ENCODE measurements around the gene TRERF1.

The TRERF1 gene

DNA sequence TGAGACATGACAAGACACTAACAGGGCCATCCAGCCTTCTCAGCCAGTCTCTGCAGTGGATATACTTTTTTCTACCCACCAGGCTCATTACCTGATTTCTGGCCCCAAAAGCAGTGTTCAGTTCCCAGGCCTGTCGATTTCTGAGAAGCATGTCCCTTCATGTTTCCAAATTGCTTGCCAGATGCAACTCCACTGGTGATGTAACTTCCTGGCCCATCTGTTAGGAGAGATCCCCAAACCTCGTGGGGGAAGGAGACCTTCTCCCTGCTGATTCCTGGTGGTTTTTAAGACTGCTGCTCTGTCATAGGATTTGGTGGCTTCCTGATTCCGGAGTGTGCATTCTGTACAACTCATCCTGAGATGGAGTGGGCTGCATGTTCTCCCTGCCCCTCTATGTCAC is 202.4 kb downstream of the TRERF1 start:
- DNase-seq (ENCODE audit: low read depth): no peak

DNA sequence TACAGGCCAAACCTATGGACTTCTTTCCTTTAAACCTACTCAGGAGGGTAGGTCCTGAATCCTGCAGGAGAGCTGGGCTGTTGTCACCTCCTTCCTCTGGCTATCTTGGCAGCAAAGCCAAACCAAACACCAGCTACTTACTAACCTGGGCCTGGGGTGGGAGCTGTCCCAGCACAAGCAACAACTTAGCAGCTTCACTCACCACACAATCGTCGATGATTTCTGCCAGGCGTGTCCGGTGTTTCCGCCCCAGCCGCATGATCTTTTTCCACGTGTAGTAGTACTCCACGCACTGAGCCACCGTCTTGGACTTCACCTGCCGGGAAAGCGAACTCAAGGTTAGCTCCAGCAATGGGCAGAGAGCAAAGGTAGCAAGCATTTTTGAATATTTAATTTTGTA is 208.7 kb downstream of the TRERF1 start:
- no peak for DNase-seq (ENCODE audit: low read depth)

DNA sequence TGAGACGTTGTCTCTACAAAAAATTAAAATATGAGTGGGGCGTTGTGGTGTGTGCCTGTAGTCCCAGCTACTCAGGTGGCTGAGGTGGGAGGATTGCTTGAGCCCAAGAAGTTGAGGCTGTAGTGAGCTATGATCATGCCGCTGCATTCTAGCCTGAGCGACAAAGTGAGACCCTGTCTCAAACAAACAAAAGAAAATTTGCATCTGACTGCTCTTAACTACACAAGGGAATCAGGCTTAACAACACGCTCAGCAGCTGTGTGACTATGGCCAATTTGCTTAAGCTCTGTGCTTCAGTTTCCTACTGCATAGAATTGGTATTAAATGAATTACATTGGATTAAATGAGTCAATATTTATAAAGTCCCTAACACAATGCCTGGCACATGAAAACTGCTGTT is 209.8 kb downstream of the TRERF1 start:
- DNase-seq (ENCODE audit: low read depth): no peak

DNA sequence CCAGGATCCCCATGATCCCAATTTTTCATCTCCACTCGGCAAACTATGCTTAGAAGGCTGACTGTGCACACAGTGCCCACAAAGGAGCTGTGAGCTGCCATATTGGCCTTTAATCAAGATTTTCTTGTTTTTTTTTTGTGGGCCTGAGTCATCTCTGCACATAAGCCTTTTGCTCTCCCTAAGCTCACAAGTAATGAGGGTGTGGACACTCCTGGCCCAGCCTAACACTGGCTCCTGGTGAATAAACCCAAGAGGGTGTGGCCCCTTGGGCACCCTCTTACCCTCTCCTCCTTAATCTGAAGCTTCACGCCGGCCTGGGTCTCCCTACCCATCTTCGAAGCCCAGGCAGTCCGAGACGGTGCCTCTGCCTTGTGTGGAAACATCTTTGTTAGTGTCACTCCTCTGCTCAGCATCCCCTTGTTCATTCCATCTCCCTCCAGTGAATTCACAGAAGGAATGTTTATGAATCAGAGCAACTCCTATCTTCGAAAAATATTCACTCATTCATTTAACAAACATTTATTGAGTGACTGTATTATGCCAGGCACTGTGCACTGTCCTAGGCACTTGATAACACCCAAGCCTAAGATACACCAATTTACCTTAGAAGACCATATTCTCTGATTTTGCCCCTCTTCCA is 211.9 kb downstream of the TRERF1 start:
- no peak for DNase-seq (ENCODE audit: low read depth)

DNA sequence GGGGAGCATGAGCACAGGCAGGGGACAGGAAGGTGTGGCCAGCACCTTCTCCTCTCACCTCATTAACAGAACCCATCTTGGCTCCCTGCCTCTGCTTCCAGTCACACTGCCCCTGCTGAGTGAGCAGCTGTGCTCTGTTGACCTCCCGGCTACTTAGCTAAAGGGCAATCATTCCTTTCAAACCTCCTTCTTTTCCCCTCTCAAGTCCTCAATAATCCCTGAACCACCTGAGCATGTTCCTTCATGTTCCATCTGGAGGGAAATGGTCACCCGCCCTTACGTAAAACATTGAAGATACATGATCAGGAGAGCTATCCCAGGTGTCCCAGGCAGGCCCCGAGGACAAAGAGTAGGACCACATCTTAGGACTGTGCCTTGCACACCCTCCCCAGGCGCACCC is 212.4 kb downstream of the TRERF1 start:
- no peak for DNase-seq (ENCODE audit: low read depth)

DNA sequence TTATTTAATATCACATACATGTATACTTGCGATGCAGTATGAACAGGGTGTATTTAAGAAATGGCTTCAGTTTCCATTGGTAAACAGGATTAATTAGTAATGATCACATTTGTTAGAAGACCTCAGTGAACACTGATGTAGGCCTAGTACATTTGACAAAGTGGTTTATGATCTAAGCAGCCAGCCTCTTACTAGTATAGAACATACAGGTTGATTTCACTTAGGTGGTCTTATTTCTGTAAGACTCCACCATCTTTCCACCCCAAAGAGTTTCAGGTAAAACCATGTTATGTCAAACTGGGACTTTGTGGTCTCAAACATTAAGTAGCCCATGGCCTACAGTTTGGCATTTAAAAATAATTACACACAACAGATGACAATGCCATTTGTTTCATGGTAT is 213.9 kb downstream of the TRERF1 start:
- DNase-seq (ENCODE audit: low read depth): no peak

DNA sequence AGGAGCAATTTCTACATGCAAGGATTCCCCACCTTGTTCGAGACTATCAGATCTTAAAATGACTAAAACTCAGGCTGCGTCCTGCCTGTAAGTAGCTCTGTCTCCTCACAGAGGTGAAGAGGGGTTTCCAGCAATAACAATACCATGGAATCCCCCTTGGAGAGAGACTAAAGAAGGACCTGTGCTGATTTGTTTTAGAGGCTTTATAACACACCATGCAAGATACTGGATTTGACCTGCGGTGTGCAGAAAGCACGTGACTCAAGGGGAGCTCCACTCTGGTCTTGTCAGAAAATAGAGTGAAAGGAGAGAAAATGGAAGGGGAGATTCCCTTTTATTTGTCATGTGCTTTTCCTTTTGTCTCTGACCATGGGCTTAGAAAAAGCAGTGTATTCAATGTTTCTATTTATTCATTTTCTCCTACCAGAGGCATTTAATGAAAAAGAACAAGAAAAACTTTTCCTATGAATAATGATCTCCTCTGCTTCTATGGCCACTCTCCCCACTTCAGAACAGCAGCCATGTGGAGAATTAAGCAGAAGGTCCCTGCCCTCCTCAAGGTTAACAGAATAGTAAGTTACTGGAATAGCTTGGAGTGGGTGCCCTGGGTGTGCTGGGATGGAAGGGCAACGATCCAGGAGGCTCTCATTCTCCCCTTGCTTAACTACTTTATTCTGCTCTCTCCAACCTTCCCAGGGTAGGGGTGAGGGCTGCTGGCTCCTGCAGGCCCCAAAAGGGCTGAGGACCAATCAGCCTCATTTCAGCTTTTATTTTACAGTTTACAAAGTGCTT is 214.8 kb downstream of the TRERF1 start:
- DNase-seq (ENCODE audit: low read depth): no peak

DNA sequence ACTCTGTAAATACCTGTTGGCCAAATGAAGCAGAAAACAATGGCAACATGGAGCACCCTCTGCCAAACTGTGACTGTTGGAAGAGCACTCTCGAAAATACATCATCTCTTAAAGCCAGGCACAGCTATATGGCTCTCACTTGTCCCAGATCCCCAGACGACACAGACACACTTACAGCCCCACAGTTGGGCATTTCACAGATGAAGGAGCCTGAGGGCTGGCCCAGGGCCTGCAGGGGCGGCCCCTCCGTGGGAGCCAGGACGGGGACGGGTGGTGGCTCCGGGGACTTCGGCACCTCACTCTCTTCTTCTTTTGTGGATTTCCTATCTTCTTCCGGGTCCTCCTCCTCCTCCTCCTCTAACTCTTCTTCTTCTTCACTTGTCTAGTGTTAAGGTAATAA is 215.7 kb downstream of the TRERF1 start:
- DNase-seq (ENCODE audit: low read depth): no peak

DNA sequence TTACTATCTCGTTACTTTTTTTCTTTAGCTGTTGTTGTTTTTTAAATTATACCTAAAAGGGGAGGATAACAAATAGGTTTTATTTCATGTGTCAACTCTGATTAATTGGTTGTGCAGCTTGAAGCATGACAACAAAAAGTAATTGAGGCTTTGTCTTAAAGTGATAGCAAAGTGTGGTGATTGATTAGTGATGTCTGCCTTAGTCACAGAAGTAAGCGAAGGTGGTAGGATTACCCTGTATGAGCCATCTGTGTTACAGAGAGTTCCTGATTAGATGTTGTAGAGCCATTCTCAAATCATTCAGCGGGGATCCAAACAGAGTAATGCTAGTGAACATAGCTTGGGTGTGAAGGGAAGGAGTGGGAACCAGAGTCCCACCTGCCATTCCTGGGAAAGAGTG is 219.7 kb downstream of the TRERF1 start:
- DNase-seq (ENCODE audit: low read depth): no peak

DNA sequence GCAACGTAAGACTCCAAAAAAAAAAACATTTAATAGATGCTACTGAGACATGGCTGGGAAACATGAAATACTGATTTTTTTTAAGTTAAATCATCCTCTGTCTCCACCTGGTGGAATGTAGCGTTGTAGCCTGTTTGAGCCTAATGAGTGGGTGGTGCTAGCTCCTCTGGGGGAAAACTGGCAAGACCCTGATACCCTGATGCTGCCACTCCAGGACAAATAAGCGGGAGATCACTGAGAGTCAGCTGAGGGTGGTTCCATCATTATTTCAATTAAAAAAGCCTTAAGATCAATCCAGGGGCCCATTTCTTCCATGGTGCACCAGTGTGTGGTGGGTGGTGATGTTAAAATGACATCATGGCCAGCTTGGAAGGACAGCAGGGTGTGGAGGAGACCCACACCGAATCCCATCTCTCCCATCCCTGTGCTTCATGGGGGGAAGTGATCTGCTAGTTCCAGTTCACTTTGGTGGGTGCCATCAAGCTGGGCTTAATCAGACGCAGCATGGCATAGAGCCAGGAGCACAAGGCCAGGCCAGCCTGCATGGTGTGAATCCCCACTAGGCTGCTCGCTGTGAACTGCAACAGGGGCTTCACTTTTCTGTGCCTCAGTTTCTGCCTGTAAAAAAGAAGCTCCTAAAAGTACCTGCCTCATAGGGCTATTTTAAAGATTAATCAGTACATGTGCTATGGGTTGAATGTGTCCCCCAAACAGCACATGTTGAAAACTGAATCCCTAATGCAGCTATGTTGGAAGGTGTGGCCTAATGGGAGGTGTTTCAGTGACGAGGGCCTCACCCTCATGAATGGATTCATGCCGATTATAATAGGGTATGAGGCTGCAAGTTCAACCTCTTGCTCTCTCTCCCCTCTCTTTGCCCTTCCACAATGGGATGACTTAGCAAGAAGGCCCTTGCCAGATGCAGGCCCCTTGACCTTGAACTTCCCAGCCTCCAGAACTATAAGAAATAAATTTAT is 221.1 kb downstream of the TRERF1 start:
- DNase-seq (ENCODE audit: low read depth): no peak

DNA sequence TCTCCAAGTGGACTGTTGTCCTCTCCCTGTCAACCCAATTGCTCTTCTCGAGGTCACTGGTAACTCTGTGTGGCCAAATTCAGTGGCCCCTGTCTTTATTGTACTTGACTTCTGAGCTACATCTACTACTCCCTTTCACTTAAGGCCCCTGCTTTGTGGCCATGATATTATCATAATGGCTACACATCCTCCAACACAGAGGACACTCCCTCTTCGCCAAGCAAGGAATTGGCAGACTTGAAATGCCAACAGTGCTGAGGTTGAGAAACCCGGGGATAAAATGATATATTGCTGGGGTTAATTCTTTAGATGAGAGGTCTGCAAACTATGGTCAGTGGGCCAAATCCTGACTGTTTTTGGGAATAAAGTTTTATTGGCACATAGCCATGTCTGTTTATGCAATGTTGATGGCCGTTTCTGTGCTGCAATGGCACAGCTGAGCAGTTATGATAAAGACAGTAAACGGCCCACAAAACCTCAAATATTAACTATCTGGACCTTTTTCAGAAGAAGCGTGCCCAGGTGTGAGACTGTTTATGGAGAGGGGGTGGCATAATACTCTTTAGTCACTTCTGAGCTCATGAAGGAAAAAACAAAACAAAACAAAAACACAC is 222.1 kb downstream of the TRERF1 start:
- no peak for DNase-seq (ENCODE audit: low read depth)

DNA sequence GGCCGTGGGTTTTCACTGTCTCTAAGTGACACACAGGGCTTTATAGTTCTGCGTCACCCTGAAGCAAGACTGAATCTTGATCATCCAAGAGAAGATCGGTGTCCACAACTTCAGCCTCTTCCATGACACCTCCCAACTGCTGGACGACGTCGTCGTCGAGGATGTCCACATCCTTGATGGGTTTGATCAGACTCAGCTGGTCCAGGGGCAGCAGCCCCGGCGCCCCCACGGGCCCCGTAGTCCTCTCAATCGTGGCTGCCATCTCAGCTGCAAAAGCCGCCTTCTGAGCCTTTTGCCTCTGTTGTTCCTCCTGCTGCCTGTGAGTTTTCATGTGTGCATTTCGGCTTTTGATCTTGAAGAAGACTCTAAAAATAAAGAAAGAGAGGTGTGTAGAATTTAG is 223.4 kb downstream of the TRERF1 start:
- no peak for DNase-seq (ENCODE audit: low read depth)

DNA sequence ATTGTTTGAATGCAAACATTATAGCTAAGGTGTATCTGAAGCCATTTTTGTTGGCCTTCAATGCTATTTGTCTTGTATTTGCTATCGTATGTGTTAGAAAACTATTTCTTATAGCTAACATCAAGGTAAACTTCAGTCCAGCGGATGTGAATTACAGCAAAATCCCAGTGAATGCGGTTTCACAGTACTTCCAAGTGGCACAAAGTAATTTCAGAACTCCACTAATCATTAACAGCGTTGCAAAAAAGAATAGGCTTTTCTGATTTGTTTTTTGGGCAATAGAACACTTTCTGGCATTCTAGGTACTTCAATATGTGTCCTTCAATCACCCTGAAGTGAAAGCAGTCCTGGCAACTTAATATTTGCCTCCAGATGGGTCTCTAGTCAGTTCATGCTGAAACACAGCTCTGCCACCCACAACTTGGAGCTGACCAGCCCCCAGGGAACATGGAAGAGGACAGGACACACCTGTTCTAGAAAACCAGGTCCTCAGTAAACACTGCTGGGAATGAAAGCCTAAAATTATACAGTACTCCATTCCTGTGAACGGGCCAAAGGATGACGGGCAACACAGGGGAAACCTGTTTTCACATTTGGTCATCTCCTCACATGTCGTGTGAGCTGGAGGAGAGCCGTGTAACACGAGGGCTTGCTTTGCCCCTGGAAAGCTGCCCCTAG is 224.4 kb downstream of the TRERF1 start:
- DNase-seq (ENCODE audit: low read depth): no peak

DNA sequence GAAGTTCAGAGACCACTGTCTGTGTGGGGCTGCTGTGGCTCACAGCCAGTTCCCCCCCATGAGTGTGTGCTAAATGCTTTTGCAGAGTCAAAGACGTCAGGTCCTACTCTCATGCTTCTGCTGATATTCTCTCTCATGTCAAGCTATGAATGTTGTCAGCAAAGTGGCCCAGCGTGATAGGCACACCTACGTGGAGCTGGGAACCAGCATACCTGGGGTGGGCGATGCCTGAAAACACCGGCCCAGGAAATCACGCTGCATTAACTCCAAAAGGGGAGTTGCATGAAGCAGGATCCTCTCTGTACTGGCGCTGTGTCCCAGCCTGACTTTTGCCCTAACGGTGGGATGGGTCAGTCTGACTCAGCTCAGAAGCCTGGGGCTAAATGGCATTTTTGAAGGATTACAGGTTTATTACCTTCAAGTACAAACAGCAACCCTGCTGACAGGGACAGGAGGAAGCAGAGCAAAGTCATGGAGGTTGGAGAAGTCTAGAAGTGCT is 225.0 kb downstream of the TRERF1 start:
- no peak for DNase-seq (ENCODE audit: low read depth)

DNA sequence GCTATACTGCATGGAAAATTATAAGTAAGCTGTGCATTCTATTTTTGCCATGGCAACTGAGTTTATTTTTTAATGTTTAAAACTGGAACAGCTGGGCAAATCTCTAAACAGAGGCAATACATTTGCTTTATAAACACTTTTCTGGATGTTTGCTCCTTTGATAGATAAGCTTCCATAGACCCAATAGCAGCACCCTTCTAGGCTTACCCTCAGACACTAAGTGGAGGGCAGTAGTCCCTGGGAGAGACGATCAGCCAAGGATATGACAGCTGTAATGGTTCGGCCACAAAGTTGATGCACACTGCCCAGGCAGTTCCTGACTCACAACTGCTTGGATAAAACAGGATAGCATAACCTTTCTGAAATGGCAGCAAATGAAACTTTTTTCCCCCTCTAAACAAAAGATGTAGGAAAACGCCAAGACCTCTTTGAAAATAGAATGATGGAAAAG is 225.5 kb downstream of the TRERF1 start:
- DNase-seq (ENCODE audit: low read depth): no peak

DNA sequence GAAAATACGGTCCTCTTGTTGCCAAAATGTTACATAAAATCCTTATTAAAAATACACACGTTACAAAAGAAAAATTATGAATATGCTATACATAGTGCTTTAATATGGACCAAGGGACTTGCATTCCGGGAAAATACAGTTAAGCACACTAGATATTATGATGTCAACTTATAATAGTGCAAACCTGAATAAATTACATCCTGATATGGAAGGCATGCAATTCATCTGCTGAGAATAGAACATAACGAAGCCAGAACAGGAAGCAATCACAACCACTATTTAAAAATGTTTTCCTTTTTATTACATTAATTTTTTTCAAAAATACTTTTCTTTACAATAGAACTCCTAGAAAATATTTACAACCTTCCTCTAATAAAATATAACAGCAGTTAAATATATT is 226.3 kb downstream of the TRERF1 start:
- DNase-seq (ENCODE audit: low read depth): no peak

DNA sequence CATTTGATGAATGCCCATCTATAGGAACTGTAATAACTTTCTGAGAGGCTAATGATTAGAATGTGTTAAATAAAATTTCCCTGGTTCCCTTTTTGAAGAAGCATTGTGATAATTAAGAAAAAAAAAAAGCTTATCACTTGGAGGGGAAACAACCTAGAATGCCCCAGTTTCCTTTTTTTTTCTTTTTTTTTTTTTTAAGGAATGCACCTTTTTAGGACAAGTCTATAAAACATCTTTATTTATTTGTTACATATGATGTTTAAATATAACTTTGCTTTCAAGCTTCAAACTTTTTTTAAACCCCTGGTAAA is 226.7 kb downstream of the TRERF1 start:
- DNase-seq (ENCODE audit: low read depth): no peak

DNA sequence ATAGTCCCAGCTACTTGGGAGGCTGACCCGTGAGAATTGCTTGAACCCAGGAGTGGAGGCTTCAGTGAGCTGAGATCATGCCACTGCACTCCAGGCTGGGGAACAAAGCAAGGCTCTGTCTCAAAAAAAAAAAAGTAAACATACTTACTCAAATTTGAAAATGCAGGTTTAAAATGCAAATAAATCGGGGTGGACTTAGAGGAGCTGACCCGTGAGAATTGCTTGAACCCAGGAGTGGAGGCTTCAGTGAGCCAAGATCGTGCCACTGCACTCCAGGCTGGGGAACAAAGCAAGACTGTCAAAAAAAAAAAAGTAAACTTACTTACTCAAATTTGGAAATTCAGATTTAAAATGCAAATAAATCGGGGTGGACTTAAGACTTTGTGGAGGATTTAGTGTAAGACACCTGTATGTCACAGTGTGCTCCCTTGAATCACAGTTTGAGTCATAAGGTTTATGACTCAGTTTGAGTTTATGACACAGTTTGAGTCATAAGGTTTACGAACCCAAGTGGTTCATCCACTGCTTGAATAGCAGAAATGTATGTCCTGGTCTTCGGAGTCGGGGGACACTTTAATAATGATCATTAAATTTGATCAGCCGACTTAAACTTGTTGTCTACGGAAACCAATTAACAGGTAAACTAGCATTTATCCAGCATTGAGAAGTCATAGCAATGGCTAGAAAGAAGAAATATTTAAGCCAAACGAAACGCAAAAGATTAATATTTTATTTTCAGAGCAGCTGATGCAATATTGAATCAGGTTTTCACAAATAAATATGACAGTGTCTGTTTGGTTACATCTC is 227.3 kb downstream of the TRERF1 start:
- DNase-seq (ENCODE audit: low read depth): no peak

DNA sequence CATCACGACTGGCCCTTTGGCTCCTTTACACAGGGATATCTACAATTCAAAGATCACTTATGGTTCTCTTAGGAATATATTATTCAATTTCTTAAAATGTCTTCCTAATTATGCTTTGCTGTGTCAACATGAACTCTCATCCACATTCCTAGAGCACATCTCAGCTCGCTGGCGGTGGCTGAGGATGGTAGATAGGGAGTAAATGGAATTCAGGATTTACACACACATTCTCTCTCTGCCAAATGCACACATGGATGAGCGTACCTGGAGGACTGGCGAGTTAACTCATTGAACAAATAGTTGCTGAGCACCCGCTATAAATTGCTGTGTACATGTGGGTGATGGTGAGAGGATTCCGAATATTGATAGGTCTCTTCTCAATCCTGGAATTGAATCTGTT is 229.3 kb downstream of the TRERF1 start:
- DNase-seq (ENCODE audit: low read depth): no peak

DNA sequence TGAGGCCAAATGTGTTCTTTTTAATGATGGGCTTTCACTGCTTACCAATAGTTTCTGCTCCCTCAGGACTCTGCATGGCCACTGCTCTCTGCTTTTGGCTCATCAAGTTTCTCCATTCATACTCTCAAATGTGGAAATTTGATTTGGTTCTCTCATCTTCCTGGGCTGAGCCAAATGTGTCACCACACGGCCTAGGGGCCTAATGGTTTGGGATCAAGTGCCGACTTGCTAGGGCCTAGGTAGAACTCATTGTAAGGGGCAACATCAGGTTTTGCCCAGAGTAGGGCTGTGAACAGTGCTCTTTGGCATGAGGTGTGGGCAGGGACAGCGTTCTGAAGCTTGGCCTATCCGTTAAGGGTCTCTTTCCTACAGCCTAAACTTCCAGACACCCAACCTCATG is 230.2 kb downstream of the TRERF1 start:
- DNase-seq (ENCODE audit: low read depth): no peak

DNA sequence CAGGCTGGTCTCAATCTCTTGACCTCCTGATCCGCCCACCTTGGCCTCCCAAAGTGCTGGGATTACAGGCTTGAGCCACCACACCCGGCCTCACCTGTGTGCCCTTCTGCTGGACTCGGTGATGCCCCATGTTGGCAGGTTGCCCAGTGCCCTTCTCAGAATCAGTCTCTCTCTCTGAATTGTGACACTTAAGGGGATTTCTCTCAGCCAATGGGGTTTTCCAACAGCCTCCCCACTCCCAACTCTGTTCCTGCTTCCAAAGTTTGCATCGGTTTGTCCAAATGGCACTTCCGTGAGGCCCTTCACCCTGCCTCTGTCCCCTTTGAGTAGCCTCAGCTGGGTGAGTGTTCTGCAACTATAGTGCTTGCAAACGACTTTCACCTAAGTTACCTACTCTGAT is 230.9 kb downstream of the TRERF1 start:
- no peak for DNase-seq (ENCODE audit: low read depth)

Measured in activated T-cell treated with anti-CD3 and anti-CD28 coated beads for 48 hours (primary cell).